HG03432 (cell line): ENCODE data around the gene SLC6A20.

Experiments
- ATAC-seq: cut with Tn5 transposase; IDR thresholded peaks from one replicate; pipeline ENCODE4 v1.9.1; 2021; ENCODE audit warnings: mild to moderate bottlenecking, moderate library complexity; ENCODE audit not compliant: unreplicated experiment

SLC6A20 gene

GRCh38 chr3:45779746-45780735 is 16.3 kb downstream of the SLC6A20 start:
- ATAC-seq, result no peak

- no peak for ATAC-seq
Observed at GRCh38 chr3:45778761-45779201, 17.6 kb downstream of the SLC6A20 start.

- ATAC-seq, result no peak
Observed at GRCh38 chr3:45777746-45778386, 18.5 kb downstream of the SLC6A20 start.

- no peak for ATAC-seq
Observed at GRCh38 chr3:45777111-45777745, 19.1 kb downstream of the SLC6A20 start.

- no peak for ATAC-seq
Observed at GRCh38 chr3:45776611-45777010, 19.7 kb downstream of the SLC6A20 start.

- ATAC-seq, result no peak
Observed at GRCh38 chr3:45776301-45776595, 20.1 kb downstream of the SLC6A20 start.

GRCh38 chr3:45775571-45776300 is 20.6 kb downstream of the SLC6A20 start:
- no peak for ATAC-seq

DNA sequence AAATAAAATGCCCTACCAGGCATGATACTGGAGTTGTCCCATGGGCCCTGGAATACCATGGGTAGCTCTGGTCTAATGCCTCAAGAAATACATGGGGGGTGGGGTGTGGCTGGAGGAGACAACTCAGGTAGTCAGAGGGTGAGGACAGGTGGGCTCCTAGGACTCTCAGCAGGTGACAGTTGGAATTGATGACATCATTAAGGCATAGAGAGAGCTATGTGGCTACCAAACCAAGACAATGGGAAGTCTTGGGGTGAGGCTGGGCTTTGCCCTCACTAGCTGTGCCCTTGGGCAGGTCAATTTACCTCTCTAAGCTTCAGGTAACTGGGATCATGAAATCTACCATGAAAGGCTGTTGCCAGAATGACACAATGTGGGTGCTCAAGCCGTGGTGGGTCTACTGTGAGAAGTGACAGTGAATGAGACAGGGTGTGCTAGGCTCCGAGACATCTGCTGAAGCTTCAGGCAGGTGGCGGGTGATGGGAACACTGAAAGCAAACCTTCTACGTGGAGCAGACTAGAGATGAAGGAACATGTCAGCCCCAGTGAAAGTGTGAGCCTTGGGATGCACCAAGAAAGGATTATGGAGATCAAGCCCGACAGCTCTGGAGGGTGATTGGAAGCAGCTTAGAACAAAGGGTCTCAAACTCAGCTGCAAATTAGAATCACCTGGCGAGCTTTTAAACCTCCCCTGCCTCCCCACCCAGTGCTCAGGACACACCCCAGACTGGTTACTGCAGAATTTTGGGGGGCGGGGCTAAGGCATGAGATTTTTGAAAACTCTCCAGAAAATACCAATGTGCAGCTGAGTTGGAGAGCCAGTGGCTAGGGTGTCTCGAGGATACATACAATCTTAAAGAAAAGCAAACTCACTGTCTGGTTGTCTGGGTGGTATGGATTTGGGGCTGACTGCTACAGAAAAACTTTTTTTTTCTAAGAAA is 21.5 kb downstream of the SLC6A20 start:
- ATAC-seq, result no peak

- ATAC-seq, result no peak
Observed at GRCh38 chr3:45773714-45774449, 22.5 kb downstream of the SLC6A20 start.

DNA sequence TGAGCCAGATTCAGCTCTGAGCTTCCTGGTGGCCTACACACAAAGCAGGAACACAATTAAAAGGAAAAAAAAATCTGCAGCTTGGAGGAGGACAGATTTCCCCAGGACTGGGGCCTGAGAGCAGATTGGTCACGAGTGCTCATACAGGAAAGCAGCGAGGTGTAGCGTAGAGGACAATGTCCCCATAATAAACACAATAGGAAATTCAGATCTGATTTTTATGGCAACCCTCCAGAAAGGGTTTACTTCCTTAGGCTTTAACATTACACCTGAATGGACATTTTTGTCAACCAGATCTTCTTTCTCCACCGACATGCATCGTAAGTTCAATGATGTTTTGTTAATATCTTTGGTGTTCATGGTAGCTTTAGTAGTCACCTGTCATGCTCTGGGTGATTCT is 23.3 kb downstream of the SLC6A20 start:
- ATAC-seq, result no peak

DNA sequence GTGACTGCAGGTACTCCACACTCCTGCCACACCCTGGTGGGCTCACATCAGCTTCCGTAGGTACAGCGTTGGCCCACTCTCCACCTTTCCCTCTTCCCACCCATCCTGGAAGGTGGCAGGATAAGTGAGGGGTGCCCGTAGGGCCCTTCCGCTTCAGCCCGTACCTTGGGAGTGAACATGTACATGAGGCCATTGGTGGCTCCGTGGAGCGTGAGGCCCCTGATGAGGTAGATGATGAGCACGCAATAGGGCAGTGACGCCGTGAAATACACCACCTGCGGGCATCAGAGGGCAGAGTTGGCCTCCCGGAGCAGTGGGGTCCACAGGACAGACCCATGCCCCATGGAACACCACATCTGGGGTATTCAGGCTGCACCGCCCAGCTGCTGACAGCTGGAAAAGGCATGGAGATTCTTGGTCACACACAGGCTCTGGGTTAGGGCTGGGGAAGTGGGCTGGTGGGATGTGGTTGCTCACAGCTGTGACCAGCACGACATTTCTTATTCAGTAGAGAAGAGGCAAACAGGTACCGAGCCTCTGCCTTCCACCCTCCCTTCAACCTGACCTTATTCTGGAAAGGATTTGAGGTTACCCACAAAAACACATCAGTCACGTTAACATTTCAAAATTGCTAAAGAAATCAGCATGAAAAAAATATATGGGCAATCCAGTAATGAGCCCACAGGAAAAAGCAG is 23.8 kb downstream of the SLC6A20 start:
- no peak for ATAC-seq

- ATAC-seq, result no peak
Observed at GRCh38 chr3:45771831-45772230, 24.5 kb downstream of the SLC6A20 start.

GRCh38 chr3:45771166-45771775 is 25.1 kb downstream of the SLC6A20 start:
- no peak for ATAC-seq

- no peak for ATAC-seq
Observed at GRCh38 chr3:45765958-45766357, 30.4 kb downstream of the SLC6A20 start.

DNA sequence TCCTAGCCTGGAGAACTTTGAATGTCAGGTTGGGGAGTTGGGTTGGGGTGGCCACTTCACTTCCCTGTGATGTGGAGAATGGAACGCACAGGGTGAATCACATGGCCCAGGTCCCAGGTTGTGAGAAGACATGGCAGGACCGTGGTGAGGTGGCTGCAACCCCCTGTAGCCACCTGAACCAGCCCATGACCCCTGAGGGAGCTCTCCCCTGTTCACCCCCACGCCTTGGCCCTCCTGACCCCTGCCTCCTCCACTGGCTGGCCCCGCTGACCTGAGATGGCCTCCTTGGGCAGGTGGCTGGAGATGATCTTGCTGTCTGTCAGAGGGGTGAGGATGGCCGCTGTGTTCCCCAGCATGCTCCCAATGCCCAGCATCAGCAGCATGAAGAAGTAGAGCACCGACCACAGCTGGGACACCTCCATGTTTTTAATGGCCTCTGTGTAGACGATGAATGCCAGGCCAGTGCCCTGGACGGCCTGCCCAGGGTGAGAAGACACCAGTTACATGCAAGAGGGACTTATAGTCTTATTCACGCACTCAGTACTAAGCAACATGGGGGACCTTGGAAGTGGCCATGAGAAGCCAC is 31.0 kb downstream of the SLC6A20 start:
- no peak for ATAC-seq

- no peak for ATAC-seq
Observed at GRCh38 chr3:45763303-45763675, 33.0 kb downstream of the SLC6A20 start.

DNA sequence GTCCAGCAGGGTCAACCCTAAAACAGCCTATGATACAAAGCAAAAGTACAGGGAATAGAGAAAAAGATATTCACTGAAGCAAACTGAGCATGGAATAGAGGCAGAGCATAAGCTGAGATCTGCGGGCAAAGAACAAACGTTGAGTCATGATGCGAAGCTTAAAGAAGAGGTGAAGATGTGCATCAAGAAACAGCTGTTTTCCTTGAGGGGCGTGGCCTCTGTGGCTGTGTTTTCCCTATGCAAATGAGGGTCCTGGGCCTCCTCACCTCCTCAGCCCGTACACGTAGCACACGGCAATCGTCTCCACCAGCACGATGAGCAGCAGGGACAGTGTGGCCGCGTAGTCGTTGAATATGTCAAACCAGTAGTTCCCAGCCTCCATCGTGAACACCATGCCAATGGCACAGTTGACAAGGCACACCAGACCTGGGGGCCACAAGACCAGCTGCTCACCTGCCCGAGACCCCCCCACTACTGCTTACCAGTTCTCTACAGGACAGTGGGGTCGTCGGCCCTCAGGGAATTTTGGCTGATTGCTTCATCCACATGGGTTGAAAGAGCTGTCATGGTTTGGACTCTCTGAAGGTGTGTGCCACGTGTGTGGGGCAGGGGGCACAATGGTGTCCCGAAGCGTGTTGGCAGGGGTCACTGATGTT is 33.6 kb downstream of the SLC6A20 start:
- ATAC-seq, result no peak
